ENCODE measurements around the gene TBC1D24. TPM values are rescaled to one million over a fixed set of nuclear protein-coding genes. Genes with fewer than 3 reads are reported as not detected.

Gene TBC1D24
- total and polyA plus RNA-seq, 9 of the 15 experiments (the other 6 are each of a cell fraction or from before 2014, with no cell fraction given), result 1.7 to 22.6 (median 7.2) TPM

GRCh38 chr16:2520097-2520783, 45.3 kb downstream of the TBC1D24 start, which contains the start of gene AMDHD2 (continued):
- TF ChIP-seq ZBTB40 (IDR thresholded peaks at IDR 0.05) (peak; percentile 87), ZBTB40 (CRISPR knock-in tag; IDR thresholded peaks at IDR 0.05) (peak; percentile 81), JUN (IDR thresholded peaks at IDR 0.05; ENCODE audit: borderline replicate concordance, low read depth, low read length) (peak; percentile 62; the same call in 1 of the 2 replicates), JUN (CRISPR knock-in tag; IDR thresholded peaks at IDR 0.05; ENCODE audit: borderline replicate concordance) (no peak), ZNF395 (CRISPR knock-in tag; IDR thresholded peaks at IDR 0.05) (peak; percentile 56), CBFA2T2 (conservative IDR thresholded peaks at IDR 0.05) (peak; percentile 96), E2F8 (IDR thresholded peaks at IDR 0.05; ENCODE audit: low read depth, partially characterized antibody) (peak; percentile 44), CHD1 (IDR thresholded peaks at IDR 0.05; ENCODE audit: low read length) (no peak), ZNF586 (CRISPR knock-in tag; conservative IDR thresholded peaks at IDR 0.05) (no peak), TOE1 (IDR thresholded peaks at IDR 0.05; ENCODE audit: borderline replicate concordance) (peak; percentile 87; the same call in 1 of the 2 replicates), TOE1 (CRISPR knock-in tag; IDR thresholded peaks at IDR 0.05; ENCODE audit: borderline replicate concordance, low read depth) (no peak), DDX20 (tag; IDR thresholded peaks at IDR 0.05; ENCODE audit: low read depth) (no peak)
